DND-41 (cell line): ENCODE measurements around the gene ATP4B.

Experiments used
- ATAC-seq: fragments of 200-7000 bp; cut with Tn5 transposase; 3 replicates; pipeline ENCODE4 v1.9.1; 2021; ENCODE audit warnings: low read depth; ENCODE audit not compliant: insufficient read depth
- DNase-seq: peaks from one replicate; pipeline ENCODE4 v3.0.0-alpha.2; 2020
- H2AFZ ChIP-seq: 2 replicates; pipeline ENCODE4 v1.6.0; 2012; ENCODE audit warnings: low read depth, low read length
- H3K27ac ChIP-seq: 2 replicates; pipeline ENCODE4 v1.5.1; 2012; ENCODE audit warnings: low read length, inconsistent platforms
- H3K27me3 ChIP-seq: fragments of 200-600 bp; sonication (generic); 2 replicates; pipeline ENCODE4 v1.6.0; 2012; ENCODE audit warnings: low read length, mild to moderate bottlenecking, inconsistent platforms; ENCODE audit not compliant: insufficient read depth, poor library complexity
- H3K36me3 ChIP-seq: 2 replicates; pipeline ENCODE4 v1.5.1; 2012; ENCODE audit warnings: low read length, inconsistent platforms; ENCODE audit not compliant: insufficient read depth
- H3K4me1 ChIP-seq: 2 replicates; pipeline ENCODE4 v1.5.1; 2012; ENCODE audit warnings: mild to moderate bottlenecking, low read length; ENCODE audit not compliant: insufficient read depth
- H3K4me2 ChIP-seq: 2 replicates; pipeline ENCODE4 v1.6.0; 2012; ENCODE audit warnings: mild to moderate bottlenecking, moderate library complexity, low read length, inconsistent platforms; ENCODE audit not compliant: insufficient read depth
- H3K4me3 ChIP-seq, 2 experiments: fragments of 200-600 bp in 1 of 2; shearing (Covaris generic) in 1 of 2; 2 replicates each; pipeline ENCODE4 v1.5.1; 2012 to 2016; ENCODE audit warnings: inconsistent platforms in 2 of 2, low read length in 2 of 2, mild to moderate bottlenecking in 2 of 2, low read depth in 1 of 2, moderate library complexity in 1 of 2
- H3K79me2 ChIP-seq: 2 replicates; pipeline ENCODE4 v1.6.0; 2012; ENCODE audit warnings: low read length, inconsistent platforms; ENCODE audit not compliant: insufficient read depth
- H3K9ac ChIP-seq: 2 replicates; pipeline ENCODE4 v1.6.0; 2012; ENCODE audit warnings: low read depth, mild to moderate bottlenecking, inconsistent platforms, low read length, moderate library complexity
- H3K9me3 ChIP-seq: 2 replicates; pipeline ENCODE4 v1.5.1; 2012; ENCODE audit warnings: low read length, moderate library complexity, mild to moderate bottlenecking, inconsistent platforms; ENCODE audit not compliant: insufficient read depth, severe bottlenecking
- H4K20me1 ChIP-seq: 2 replicates; pipeline ENCODE4 v1.6.0; 2012; ENCODE audit warnings: low read length; ENCODE audit not compliant: insufficient read depth
- CTCF ChIP-seq: IDR thresholded peaks from 2 replicates; pipeline ENCODE4 v1.5.1; 2012; ENCODE audit warnings: borderline replicate concordance, low read length, moderate library complexity, mild to moderate bottlenecking; ENCODE audit not compliant: poor library complexity, severe bottlenecking; ENCODE audit errors: extremely low read depth
- EZH2 ChIP-seq: IDR thresholded peaks from 3 replicates; pipeline ENCODE4 v1.6.1; 2012; ENCODE audit warnings: borderline replicate concordance, low read depth, mild to moderate bottlenecking, moderate library complexity, low read length, inconsistent platforms; ENCODE audit not compliant: severe bottlenecking

The ATP4B gene

GRCh38 chr13:113641426-113641825 is 16.6 kb downstream of the ATP4B start:
- ATAC-seq (no peak), DNase-seq (no peak)
- Histone ChIP-seq H3K27me3 (no peaks in the 10 kb centered on the region), H3K36me3 (peaks cover 57% of the 10 kb centered on the region), H2AFZ (no peak overlapping the region), H3K27ac (no peak overlapping the region), H3K79me2 (no peaks in the 10 kb centered on the region), H3K4me1 (no peaks in the 10 kb centered on the region), H3K4me3 (no peak overlapping the region), H4K20me1 (peaks cover 19% of the 10 kb centered on the region), H3K9me3 (no peaks in the 10 kb centered on the region), H3K9ac (no peak overlapping the region), H3K4me2 (no peak overlapping the region)
- TF ChIP-seq EZH2 (no peak), CTCF (no peak)

GRCh38 chr13:113639616-113640262 is 18.3 kb downstream of the ATP4B start:
- H3K36me3 ChIP-seq = peaks cover 74% of the 10 kb centered on the region
- no peak overlapping the region for H3K27ac ChIP-seq
- DNase-seq = no peak

DNA sequence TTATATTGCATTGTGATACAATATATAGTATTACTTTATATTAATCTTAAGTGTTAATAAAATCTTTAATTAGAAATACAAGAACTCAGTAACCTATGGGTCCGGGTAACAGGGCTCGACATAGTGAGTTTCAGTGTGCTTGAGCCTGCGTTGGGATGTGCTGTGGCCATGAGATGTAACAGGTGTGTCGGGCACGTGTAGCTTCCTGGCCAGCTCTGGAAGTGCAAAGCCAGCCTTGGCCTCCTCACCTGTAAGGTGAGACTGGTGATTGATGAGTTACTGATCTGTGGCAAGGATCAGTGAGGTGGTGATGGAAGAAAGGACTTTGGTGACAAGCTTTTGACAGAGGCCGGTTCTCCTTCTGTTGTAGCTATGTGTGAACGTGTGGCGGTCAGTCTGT is 19.2 kb downstream of the ATP4B start:
- Histone ChIP-seq H3K9ac (no peak overlapping the region), H3K36me3 (peaks cover 84% of the 10 kb centered on the region), H3K4me3 (no peak overlapping the region), H2AFZ (no peak overlapping the region), H3K4me1 (no peaks in the 10 kb centered on the region), H3K79me2 (no peaks in the 10 kb centered on the region), H3K9me3 (no peaks in the 10 kb centered on the region), H3K4me2 (no peak overlapping the region), H4K20me1 (peaks cover 44% of the 10 kb centered on the region), H3K27ac (no peak overlapping the region), H3K27me3 (no peaks in the 10 kb centered on the region)
- ATAC-seq (no peak), DNase-seq (no peak)
- TF ChIP-seq CTCF (no peak), EZH2 (no peak)

More at GRCh38 chr13:113639616-113640262, 18.3 kb downstream of the ATP4B start:
- no peaks in the 10 kb centered on the region for H3K4me1 ChIP-seq
- H3K9me3 ChIP-seq = no peaks in the 10 kb centered on the region
- H3K4me3 ChIP-seq = no peak overlapping the region
- TF ChIP-seq CTCF = no peak
- TF ChIP-seq EZH2 = no peak
- peaks cover 35% of the 10 kb centered on the region for H4K20me1 ChIP-seq
- no peaks in the 10 kb centered on the region for H3K27me3 ChIP-seq
- H3K9ac ChIP-seq = no peak overlapping the region
- H3K4me2 ChIP-seq = no peak overlapping the region
- ATAC-seq = no peak
- no peaks in the 10 kb centered on the region for H3K79me2 ChIP-seq
- no peak overlapping the region for H2AFZ ChIP-seq
